Thymus (tissue), 11 donors: Measurements from ENCODE around the gene CTSZ. TPM values are rescaled to one million over a fixed set of nuclear protein-coding genes. Genes with fewer than 3 reads are reported as not detected.

Experiments used
- DNase-seq, 9 donors: peaks; one replicate each; pipeline ENCODE4 v3.0.0-alpha.2; 2013; ENCODE audit warnings: low spot score in 9 of 9, low read depth in 6 of 9, missing footprints in 1 of 9
- H3K27ac ChIP-seq, 2 donors: one replicate each; pipeline ENCODE4 v1.5.1; 2013; ENCODE audit warnings: control low read depth in 1 of 2, low read depth in 1 of 2, low read length in 1 of 2, mild to moderate bottlenecking in 1 of 2, moderate library complexity in 1 of 2
- H3K27me3 ChIP-seq, 2 donors: one replicate each; pipeline ENCODE4 v1.5.1; 2013; ENCODE audit warnings: low read length in 1 of 2; ENCODE audit not compliant: control insufficient read depth in 2 of 2, insufficient read depth in 1 of 2
- H3K36me3 ChIP-seq, 2 donors: one replicate each; pipeline ENCODE4 v1.5.1; 2013; ENCODE audit warnings: low read length in 1 of 2, mild to moderate bottlenecking in 1 of 2, moderate library complexity in 1 of 2; ENCODE audit not compliant: control insufficient read depth in 2 of 2, insufficient read depth in 2 of 2
- H3K4me1 ChIP-seq, 2 donors: one replicate each; pipeline ENCODE4 v1.5.1; 2013; ENCODE audit warnings: low read length in 2 of 2; ENCODE audit not compliant: control insufficient read depth in 2 of 2, insufficient read depth in 2 of 2
- H3K4me3 ChIP-seq, 2 donors: one replicate each; pipeline ENCODE4 v1.5.1; 2013; ENCODE audit warnings: low read length in 2 of 2, control low read depth in 1 of 2, mild to moderate bottlenecking in 1 of 2
- H3K9me3 ChIP-seq, 2 donors: one replicate each; pipeline ENCODE4 v1.5.1; 2013; ENCODE audit warnings: low read length in 1 of 2, mild to moderate bottlenecking in 1 of 2; ENCODE audit not compliant: control insufficient read depth in 2 of 2, insufficient read depth in 1 of 2
- WGBS: extraction: QIAGEN DNeasy Blood & Tissue Kit; methylation state at CpG from one replicate; pipeline ENCODE4 v1.1.7; 2013; 5-methylcytosine and 5-hydroxymethylcytosine counted together
- polyA plus RNA-seq: library from polyadenylated mRNA; stranded (reverse); fragments of 200-250 nt; gene quantifications from one replicate; pipeline ENCODE4 v1.2.3, GENCODE V29; 2013
- total RNA-seq: library from RNA; stranded (reverse); fragments of 120-200 nt; gene quantifications from one replicate; pipeline ENCODE4 v1.2.4, GENCODE V29; 2013
- donor health status: healthy.

Gene CTSZ
- total and polyA plus RNA-seq, 2 donors, result 64.2 to 134 TPM

DNA sequence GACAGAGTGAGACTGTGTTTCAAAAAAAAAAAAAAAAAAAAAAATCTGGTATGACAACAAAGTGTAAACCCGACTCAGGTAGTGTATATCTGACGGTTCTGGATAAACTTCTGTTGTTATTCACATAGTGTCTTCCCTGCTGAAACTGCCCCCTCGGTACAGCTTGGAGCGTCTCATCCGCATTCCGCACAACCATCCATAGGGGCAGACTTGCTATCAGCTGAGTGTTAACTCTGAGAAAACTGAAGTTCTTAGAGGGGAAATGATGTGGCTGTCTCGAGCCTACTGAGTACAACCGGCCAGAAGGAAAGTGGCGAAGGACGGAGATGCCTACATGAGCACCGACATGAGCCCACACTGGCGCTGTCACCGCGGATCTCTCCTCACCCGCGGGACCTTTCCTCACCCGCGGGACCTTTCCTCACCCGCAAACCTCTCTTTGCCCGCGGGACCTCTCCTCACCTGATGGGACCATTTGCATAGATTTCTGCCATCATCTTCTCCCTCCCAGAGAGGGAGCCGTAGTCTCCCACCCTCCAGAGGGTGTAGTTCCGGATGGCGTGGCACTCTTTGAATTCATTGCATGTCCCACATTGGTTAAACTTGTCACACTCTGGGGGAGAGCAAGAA is 9.8 kb downstream of the CTSZ start:
- Histone ChIP-seq H3K27me3 (no peaks in the 10 kb centered on the region), H3K36me3 (peaks cover 45 to 49% of the 10 kb centered on the region in 2 donors), H3K4me1 (no peaks in the 10 kb centered on the region), H3K27ac (no peak overlapping the region), H3K4me3 (no peak overlapping the region), H3K9me3 (no peaks in the 10 kb centered on the region)
- 98% methylated on average over 24 of the region's 24 CpGs for WGBS
- no peak for DNase-seq

DNA sequence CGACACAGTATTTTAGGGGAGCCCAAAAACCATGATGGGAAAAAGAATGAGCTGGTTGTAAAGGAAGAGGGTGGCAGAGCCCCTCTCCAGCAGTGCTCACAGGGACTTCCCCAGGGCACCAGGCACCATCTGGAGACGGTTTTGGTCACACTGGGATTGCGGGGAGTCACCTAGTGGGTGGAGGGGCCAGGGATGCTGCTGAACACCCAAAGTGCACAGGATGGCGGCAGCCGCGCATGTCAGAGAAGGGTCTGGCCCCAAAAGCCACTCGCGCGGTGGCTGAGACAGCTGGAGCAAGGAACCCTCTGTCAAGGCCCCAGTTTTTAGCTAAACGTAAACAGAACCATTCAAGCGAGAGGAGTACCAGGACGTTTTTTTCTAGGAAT is 10.8 kb downstream of the CTSZ start:
- Histone ChIP-seq H3K27ac (peak overlapping the region in 1 of 2 donors; percentile 21), H3K27me3 (no peaks in the 10 kb centered on the region), H3K4me3 (no peak overlapping the region), H3K9me3 (no peaks in the 10 kb centered on the region), H3K36me3 (peaks cover 51 to 60% of the 10 kb centered on the region in 2 donors), H3K4me1 (no peaks in the 10 kb centered on the region)
- DNase-seq, result no peak
- WGBS, result 96% methylated on average over 12 of the region's 12 CpGs

DNA sequence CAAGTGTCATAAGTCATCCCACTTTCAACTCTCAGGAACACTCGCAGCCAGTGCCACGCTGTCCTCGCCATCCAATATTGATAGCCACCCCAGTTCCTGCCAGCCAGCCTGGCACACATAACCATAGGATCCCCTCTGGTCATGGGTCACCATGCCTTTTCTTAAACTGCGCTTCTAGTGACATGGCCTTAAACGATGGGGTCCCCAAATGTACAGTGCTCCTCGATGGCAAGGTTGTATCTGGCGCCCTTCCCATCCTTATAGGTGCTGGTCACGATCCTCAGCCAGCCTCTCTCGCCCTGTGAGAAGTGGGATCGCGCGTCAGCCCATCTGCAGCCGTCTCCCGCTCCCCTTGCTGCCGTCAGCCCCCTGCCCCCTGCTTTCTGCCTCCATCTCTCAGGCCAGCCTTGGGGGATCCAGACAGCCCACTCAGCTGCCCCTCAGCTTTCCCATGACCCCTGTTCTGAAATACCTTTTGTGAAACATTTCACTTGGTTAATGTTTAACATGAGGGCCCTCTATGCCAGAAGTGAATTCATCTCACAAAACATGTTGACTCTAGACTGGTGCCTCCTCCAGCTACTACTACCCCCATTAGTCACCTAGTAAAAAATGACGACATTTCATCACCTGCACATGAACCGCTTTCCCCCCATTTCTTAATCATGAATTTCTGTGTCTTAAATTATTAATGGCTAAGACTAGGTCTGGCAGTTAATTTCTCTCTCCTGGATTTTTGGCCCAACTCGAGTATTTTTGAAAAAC is 11.4 kb downstream of the CTSZ start:
- Histone ChIP-seq H3K4me1 (no peaks in the 10 kb centered on the region), H3K9me3 (no peaks in the 10 kb centered on the region), H3K27me3 (no peaks in the 10 kb centered on the region), H3K27ac (no peak overlapping the region), H3K4me3 (no peak overlapping the region), H3K36me3 (peaks cover 57 to 65% of the 10 kb centered on the region in 2 donors)
- WGBS, result 94% methylated on average over 18 of the region's 18 CpGs
- DNase-seq, result no peak

DNA sequence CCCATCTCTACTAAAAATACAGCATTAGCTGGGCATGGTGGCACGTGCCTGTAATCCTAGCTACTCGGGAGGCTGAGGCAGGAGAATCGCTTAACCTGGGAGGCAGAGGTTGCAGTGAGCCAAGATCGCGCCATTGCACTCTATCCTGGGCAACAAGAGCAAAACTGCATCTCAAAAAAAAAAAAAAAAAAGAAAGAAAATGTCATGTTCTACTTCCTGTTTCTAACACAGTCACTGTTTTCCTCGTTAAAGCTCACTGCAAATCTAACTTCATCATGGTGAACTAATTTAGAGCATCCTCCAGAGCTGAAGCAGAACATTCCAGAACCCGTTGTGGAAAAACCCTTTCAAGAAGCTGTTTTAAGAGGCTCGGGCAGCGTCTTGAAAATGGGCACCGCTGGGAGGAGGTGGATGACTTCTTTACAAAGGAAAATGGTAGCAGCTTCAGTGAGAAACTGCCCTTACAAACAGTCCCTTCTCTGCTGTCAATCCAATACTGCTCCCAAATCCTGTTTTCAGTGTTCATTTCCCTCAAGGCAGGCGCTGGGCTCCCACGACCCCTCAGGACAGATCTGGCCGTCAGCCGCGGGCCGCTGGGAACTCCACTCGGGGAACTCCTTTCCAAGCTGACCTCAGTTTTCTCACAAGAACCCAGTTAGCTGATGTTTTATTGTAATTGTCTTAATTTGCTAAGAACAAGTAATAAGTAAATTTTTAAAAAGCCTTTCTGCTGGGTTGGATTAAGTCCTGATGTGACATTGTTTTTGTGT is 12.5 kb downstream of the CTSZ start:
- Histone ChIP-seq H3K27me3 (no peaks in the 10 kb centered on the region), H3K4me3 (no peak overlapping the region), H3K4me1 (no peaks in the 10 kb centered on the region), H3K36me3 (peaks cover 65 to 75% of the 10 kb centered on the region in 2 donors), H3K9me3 (no peaks in the 10 kb centered on the region), H3K27ac (no peak overlapping the region)
- 92% methylated on average over 17 of the region's 17 CpGs for WGBS
- DNase-seq, result no peak

DNA sequence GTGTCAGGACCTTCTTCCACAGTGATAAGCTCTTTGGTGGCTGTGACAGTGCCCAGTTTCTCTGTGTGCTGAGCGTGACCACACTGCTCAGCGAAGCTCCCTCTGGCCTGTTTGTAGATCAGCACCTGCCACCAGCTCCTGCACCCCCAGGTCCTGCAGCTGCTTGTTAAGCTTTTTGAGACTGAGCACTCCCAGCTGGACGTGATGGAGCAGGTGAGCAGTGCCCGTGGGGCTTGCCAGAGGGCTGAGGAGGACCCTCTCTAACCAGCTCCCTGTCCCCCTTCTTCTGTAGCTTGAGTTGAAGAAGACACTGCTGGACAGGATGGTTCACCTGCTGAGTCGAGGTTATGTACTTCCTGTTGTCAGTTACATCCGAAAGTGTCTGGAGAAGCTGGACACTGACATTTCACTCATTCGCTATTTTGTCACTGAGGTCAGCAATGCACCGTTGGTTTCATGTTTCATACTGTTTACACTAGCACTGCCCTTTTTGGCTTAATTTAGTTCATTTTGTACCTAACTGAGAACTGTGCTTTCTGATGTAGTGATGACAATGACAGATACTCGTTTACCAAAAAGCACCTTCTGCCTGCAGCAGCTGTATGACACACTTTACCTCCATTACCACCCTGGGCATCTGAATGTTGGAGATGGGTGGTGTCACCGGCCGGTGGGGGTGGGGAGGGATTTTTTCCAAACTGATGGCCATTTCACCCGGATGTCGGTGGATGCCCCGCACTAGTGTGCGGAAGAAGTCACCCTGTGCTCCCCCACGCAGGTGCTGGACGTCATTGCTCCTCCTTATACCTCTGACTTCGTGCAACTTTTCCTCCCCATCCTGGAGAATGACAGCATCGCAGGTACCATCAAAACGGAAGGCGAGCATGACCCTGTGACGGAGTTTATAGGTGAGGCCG is 13.5 kb downstream of the CTSZ start:
- H3K9me3 ChIP-seq, result no peaks in the 10 kb centered on the region
- H3K4me3 ChIP-seq, result no peak overlapping the region
- 96% methylated on average over 23 of the region's 23 CpGs for WGBS
- peaks cover 74 to 84% of the 10 kb centered on the region in 2 donors for H3K36me3 ChIP-seq
- no peaks in the 10 kb centered on the region for H3K27me3 ChIP-seq
- no peak overlapping the region for H3K27ac ChIP-seq
- no peak for DNase-seq
- no peaks in the 10 kb centered on the region for H3K4me1 ChIP-seq

DNA sequence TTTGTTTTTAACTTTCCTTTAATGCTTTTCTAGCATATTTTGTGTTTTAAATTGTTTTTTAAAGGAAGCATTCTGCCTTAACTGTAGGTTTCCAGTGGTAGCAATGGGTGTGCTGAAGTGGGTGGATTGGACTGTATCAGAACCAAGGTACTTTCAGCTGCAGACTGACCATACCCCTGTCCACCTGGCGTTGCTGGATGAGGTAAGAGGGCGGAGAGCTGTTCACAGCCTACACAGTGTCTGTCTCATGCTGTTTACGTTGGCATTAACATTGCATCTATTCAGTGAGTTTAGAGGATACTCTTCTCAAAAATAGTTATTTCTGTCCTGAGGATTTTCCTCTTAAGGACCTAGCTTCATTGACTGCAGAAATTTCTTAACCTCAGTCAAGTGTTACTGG is 14.1 kb downstream of the CTSZ start:
- Histone ChIP-seq H3K27ac (no peak overlapping the region), H3K4me1 (no peaks in the 10 kb centered on the region), H3K9me3 (no peaks in the 10 kb centered on the region), H3K27me3 (no peaks in the 10 kb centered on the region), H3K4me3 (no peak overlapping the region), H3K36me3 (peaks cover 81 to 91% of the 10 kb centered on the region in 2 donors)
- no peak for DNase-seq
- 83% methylated on average over 3 of the region's 3 CpGs for WGBS

DNA sequence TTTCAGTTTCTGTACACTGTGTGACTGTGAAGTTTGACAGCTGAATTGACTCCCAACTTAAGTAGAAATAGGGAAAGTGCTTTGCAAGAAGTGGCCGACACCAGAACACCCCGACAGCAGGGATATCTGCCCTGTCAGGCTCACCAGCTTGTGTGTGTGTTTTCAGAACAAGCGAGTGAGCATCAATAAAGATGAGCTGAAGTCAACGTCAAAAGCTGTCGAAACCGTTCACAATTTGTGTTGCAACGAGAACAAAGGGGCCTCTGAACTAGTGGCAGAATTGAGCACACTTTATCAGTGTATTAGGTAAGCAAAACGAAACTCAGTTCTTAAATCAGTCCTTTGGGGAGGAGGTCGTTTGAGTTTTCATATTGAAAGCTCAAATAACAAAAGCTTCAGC is 15.3 kb downstream of the CTSZ start:
- no peak overlapping the region for H3K4me3 ChIP-seq
- H3K4me1 ChIP-seq, result no peaks in the 10 kb centered on the region
- H3K9me3 ChIP-seq, result no peaks in the 10 kb centered on the region
- no peak overlapping the region for H3K27ac ChIP-seq
- 97% methylated on average over 9 of the region's 9 CpGs for WGBS
- no peaks in the 10 kb centered on the region for H3K27me3 ChIP-seq
- no peak for DNase-seq
- H3K36me3 ChIP-seq, result peaks cover 83 to 95% of the 10 kb centered on the region in 2 donors

DNA sequence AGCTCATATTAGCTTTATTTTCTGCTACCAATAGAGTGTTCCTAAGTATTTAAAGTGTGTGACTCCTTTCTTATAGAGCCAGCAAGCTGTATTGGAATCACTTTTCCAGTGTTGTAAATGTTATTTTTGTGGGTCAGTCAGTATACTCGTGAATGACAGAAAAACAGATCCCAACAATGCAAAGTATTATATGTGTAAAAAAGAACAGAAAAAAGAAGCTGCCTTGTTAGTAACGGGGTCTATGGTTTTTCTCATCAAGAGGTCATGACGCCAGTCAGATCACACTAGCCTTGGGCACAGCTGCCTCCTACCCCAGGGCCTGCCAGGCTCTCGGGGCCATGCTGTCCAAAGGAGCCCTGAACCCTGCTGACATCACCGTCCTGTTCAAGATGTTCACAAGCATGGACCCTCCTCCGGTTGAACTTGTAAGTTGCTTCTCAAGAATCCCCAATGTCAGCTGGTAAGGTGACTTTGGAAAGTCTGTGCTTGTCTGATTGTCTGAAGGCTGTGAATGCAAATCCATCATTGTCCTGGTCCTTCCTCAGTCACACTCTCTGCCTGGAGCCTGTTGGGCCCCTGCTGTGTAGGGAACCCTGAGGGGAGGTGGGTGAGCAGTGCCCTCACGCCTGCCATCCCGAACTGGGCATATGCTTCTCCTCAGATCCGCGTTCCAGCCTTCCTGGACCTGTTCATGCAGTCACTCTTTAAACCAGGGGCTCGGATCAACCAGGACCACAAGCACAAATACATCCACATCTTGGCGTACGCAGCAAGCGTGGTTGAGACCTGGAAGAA is 16.2 kb downstream of the CTSZ start:
- H3K36me3 ChIP-seq, result peaks cover 81 to 95% of the 10 kb centered on the region in 2 donors
- no peak overlapping the region for H3K4me3 ChIP-seq
- no peaks in the 10 kb centered on the region for H3K27me3 ChIP-seq
- H3K27ac ChIP-seq, result no peak overlapping the region
- H3K4me1 ChIP-seq, result no peaks in the 10 kb centered on the region
- H3K9me3 ChIP-seq, result no peaks in the 10 kb centered on the region
- DNase-seq, result no peak
- WGBS, result 99% methylated on average over 14 of the region's 14 CpGs
